ENCODE data around the gene ATP10A.

Gene ATP10A

GRCh38 chr15:25706176-25706955 is 156.8 kb downstream of the ATP10A start:
- Histone ChIP-seq H3K4me1 (ENCODE audit: control insufficient read depth in 1 of 2, insufficient read depth in 2 of 2, low read length in 2 of 2) (no peaks in the 10 kb centered on the region), H2AK5ac (ENCODE audit: low read length) (no peak overlapping the region), H4K8ac (ENCODE audit: low read depth, low read length) (no peak overlapping the region), H3K4ac (ENCODE audit: low read depth, low read length) (no peak overlapping the region), H3K9me3 (ENCODE audit: insufficient read depth, low read depth, low read length) (peaks cover 2% of the 10 kb centered on the region), H2BK120ac (ENCODE audit: insufficient read depth, low read length, poor library complexity) (no peak overlapping the region), H2BK5ac (ENCODE audit: low read depth, low read length, poor library complexity) (no peak overlapping the region), H2BK12ac (ENCODE audit: low read length) (no peak overlapping the region), H3K79me2 (ENCODE audit: control insufficient read depth, insufficient read depth, low read length, poor library complexity) (no peaks in the 10 kb centered on the region), H3K4me3 (ENCODE audit: low read depth, low read length) (no peak overlapping the region), H3K36me3 (ENCODE audit: control insufficient read depth in 1 of 2, insufficient read depth in 2 of 2, low read length in 2 of 2) (no peaks in the 10 kb centered on the region), H3K27ac (ENCODE audit: low read depth, low read length) (no peak overlapping the region), H2AFZ (ENCODE audit: insufficient read depth, low read length, poor library complexity) (no peak overlapping the region), H3K23ac (ENCODE audit: low read length) (no peak overlapping the region), H4K12ac (ENCODE audit: low read depth, low read length) (no peak overlapping the region), H4K91ac (ENCODE audit: low read depth, low read length) (no peak overlapping the region), H3K14ac (ENCODE audit: low read length) (no peak overlapping the region), H3K27me3 (ENCODE audit: insufficient read depth, low read length) (no peaks in the 10 kb centered on the region), H3K4me2 (ENCODE audit: low read length) (no peak overlapping the region), H3K18ac (ENCODE audit: low read length) (no peak overlapping the region), H3K9ac (ENCODE audit: low read length) (no peak overlapping the region), H3K79me1 (ENCODE audit: low read length) (no peaks in the 10 kb centered on the region)
- DNase-seq, result peak in 1 of 2 donors; percentile 49
- WGBS (ENCODE audit: extremely low coverage, insufficient coverage, insufficient read length), result no CpG with 5 or more reads among the region's 20 CpGs

- H2BK120ac ChIP-seq (ENCODE audit: insufficient read depth, low read length, poor library complexity), result no peak overlapping the region
- DNase-seq, result no peak
- no peaks in the 10 kb centered on the region for H3K4me1 ChIP-seq (ENCODE audit: control insufficient read depth in 1 of 2, insufficient read depth in 2 of 2, low read length in 2 of 2)
- no peak overlapping the region for H4K12ac ChIP-seq (ENCODE audit: low read depth, low read length)
- H3K4me3 ChIP-seq (ENCODE audit: low read depth, low read length), result no peak overlapping the region
- no peak overlapping the region for H3K27ac ChIP-seq (ENCODE audit: low read depth, low read length)
- no peak overlapping the region for H2BK5ac ChIP-seq (ENCODE audit: low read depth, low read length, poor library complexity)
- no peak overlapping the region for H3K18ac ChIP-seq (ENCODE audit: low read length)
- H3K9me3 ChIP-seq (ENCODE audit: insufficient read depth, low read depth, low read length), result peaks cover 2% of the 10 kb centered on the region
- H3K23ac ChIP-seq (ENCODE audit: low read length), result no peak overlapping the region
- no peaks in the 10 kb centered on the region for H3K27me3 ChIP-seq (ENCODE audit: insufficient read depth, low read length)
- no peaks in the 10 kb centered on the region for H3K79me1 ChIP-seq (ENCODE audit: low read length)
- WGBS (ENCODE audit: extremely low coverage, insufficient coverage, insufficient read length), result no CpG with 5 or more reads among the region's 17 CpGs
- no peaks in the 10 kb centered on the region for H3K36me3 ChIP-seq (ENCODE audit: control insufficient read depth in 1 of 2, insufficient read depth in 2 of 2, low read length in 2 of 2)
- H2AK5ac ChIP-seq (ENCODE audit: low read length), result no peak overlapping the region
- H3K4ac ChIP-seq (ENCODE audit: low read depth, low read length), result no peak overlapping the region
- H3K4me2 ChIP-seq (ENCODE audit: low read length), result no peak overlapping the region
- no peak overlapping the region for H3K9ac ChIP-seq (ENCODE audit: low read length)
- H4K91ac ChIP-seq (ENCODE audit: low read depth, low read length), result no peak overlapping the region
- no peaks in the 10 kb centered on the region for H3K79me2 ChIP-seq (ENCODE audit: control insufficient read depth, insufficient read depth, low read length, poor library complexity)
- no peak overlapping the region for H2AFZ ChIP-seq (ENCODE audit: insufficient read depth, low read length, poor library complexity)
- H3K14ac ChIP-seq (ENCODE audit: low read length), result no peak overlapping the region
- H2BK12ac ChIP-seq (ENCODE audit: low read length), result no peak overlapping the region
- H4K8ac ChIP-seq (ENCODE audit: low read depth, low read length), result no peak overlapping the region
Observed at GRCh38 chr15:25705433-25706115, 157.6 kb downstream of the ATP10A start.

- Histone ChIP-seq H3K36me3 (ENCODE audit: control insufficient read depth in 1 of 2, insufficient read depth in 2 of 2, low read length in 2 of 2) (no peaks in the 10 kb centered on the region), H4K8ac (ENCODE audit: low read depth, low read length) (no peak overlapping the region), H2BK5ac (ENCODE audit: low read depth, low read length, poor library complexity) (no peak overlapping the region), H3K18ac (ENCODE audit: low read length) (no peak overlapping the region), H2AK5ac (ENCODE audit: low read length) (no peak overlapping the region), H3K27ac (ENCODE audit: low read depth, low read length) (no peak overlapping the region), H3K4me1 (ENCODE audit: control insufficient read depth in 1 of 2, insufficient read depth in 2 of 2, low read length in 2 of 2) (no peaks in the 10 kb centered on the region), H3K23ac (ENCODE audit: low read length) (no peak overlapping the region), H3K79me1 (ENCODE audit: low read length) (no peaks in the 10 kb centered on the region), H3K4me2 (ENCODE audit: low read length) (no peak overlapping the region), H3K27me3 (ENCODE audit: insufficient read depth, low read length) (no peaks in the 10 kb centered on the region), H4K12ac (ENCODE audit: low read depth, low read length) (no peak overlapping the region), H3K14ac (ENCODE audit: low read length) (peak overlapping the region; percentile 29), H2BK120ac (ENCODE audit: insufficient read depth, low read length, poor library complexity) (no peak overlapping the region), H3K9me3 (ENCODE audit: insufficient read depth, low read depth, low read length) (peaks cover 2% of the 10 kb centered on the region), H3K79me2 (ENCODE audit: control insufficient read depth, insufficient read depth, low read length, poor library complexity) (no peaks in the 10 kb centered on the region), H3K4me3 (ENCODE audit: low read depth, low read length) (no peak overlapping the region), H3K4ac (ENCODE audit: low read depth, low read length) (no peak overlapping the region), H3K9ac (ENCODE audit: low read length) (no peak overlapping the region), H2BK12ac (ENCODE audit: low read length) (no peak overlapping the region), H4K91ac (ENCODE audit: low read depth, low read length) (no peak overlapping the region), H2AFZ (ENCODE audit: insufficient read depth, low read length, poor library complexity) (no peak overlapping the region)
- no peak for DNase-seq
- no CpG with 5 or more reads among the region's 6 CpGs for WGBS (ENCODE audit: extremely low coverage, insufficient coverage, insufficient read length)
Observed at GRCh38 chr15:25703726-25704125, 159.4 kb downstream of the ATP10A start.

GRCh38 chr15:25701721-25702465 is 161.2 kb downstream of the ATP10A start:
- Histone ChIP-seq H3K79me1 (ENCODE audit: low read length) (no peaks in the 10 kb centered on the region), H3K4me3 (ENCODE audit: low read depth, low read length) (no peak overlapping the region), H3K14ac (ENCODE audit: low read length) (no peak overlapping the region), H2BK12ac (ENCODE audit: low read length) (no peak overlapping the region), H3K4me2 (ENCODE audit: low read length) (no peak overlapping the region), H4K8ac (ENCODE audit: low read depth, low read length) (no peak overlapping the region), H3K36me3 (ENCODE audit: control insufficient read depth in 1 of 2, insufficient read depth in 2 of 2, low read length in 2 of 2) (no peaks in the 10 kb centered on the region), H2BK120ac (ENCODE audit: insufficient read depth, low read length, poor library complexity) (no peak overlapping the region), H4K12ac (ENCODE audit: low read depth, low read length) (no peak overlapping the region), H3K4ac (ENCODE audit: low read depth, low read length) (no peak overlapping the region), H3K9me3 (ENCODE audit: insufficient read depth, low read depth, low read length) (peaks cover 2% of the 10 kb centered on the region), H3K4me1 (ENCODE audit: control insufficient read depth in 1 of 2, insufficient read depth in 2 of 2, low read length in 2 of 2) (no peaks in the 10 kb centered on the region), H4K91ac (ENCODE audit: low read depth, low read length) (no peak overlapping the region), H3K23ac (ENCODE audit: low read length) (no peak overlapping the region), H2AFZ (ENCODE audit: insufficient read depth, low read length, poor library complexity) (no peak overlapping the region), H2BK5ac (ENCODE audit: low read depth, low read length, poor library complexity) (no peak overlapping the region), H3K9ac (ENCODE audit: low read length) (no peak overlapping the region), H3K27me3 (ENCODE audit: insufficient read depth, low read length) (no peaks in the 10 kb centered on the region), H3K27ac (ENCODE audit: low read depth, low read length) (no peak overlapping the region), H3K79me2 (ENCODE audit: control insufficient read depth, insufficient read depth, low read length, poor library complexity) (no peaks in the 10 kb centered on the region), H3K18ac (ENCODE audit: low read length) (no peak overlapping the region), H2AK5ac (ENCODE audit: low read length) (no peak overlapping the region)
- peak in 1 of 2 donors; percentile 23 for DNase-seq
- WGBS (ENCODE audit: extremely low coverage, insufficient coverage, insufficient read length), result no CpG with 5 or more reads among the region's 19 CpGs
